Sigmoid colon (tissue), 3 donors: ENCODE data around the gene IL1R2.
A peak's percentile ranks its signal among the peaks of the same experiment; 100 is the strongest.

Experiments used
- POLR2A ChIP-seq, 2 donors: fragments of 450-650 bp; IDR thresholded peaks; one replicate each; pipeline ENCODE4 v1.6.1; 2016; ENCODE audit warnings: antibody characterized with exemption in 2 of 2, mild to moderate bottlenecking in 2 of 2, moderate library complexity in 2 of 2
- TF ChIP-seq, protein P1 (sequence below), 4 experiments: fragments of 450-650 bp in 3 of 4; fragments of 200-600 bp in 1 of 4; IDR thresholded peaks; one replicate each; pipeline ENCODE4 v1.5.1; 2016 to 2019; ENCODE audit warnings: antibody characterized with exemption in 4 of 4, mild to moderate bottlenecking in 3 of 4, moderate library complexity in 2 of 4

DNA sequence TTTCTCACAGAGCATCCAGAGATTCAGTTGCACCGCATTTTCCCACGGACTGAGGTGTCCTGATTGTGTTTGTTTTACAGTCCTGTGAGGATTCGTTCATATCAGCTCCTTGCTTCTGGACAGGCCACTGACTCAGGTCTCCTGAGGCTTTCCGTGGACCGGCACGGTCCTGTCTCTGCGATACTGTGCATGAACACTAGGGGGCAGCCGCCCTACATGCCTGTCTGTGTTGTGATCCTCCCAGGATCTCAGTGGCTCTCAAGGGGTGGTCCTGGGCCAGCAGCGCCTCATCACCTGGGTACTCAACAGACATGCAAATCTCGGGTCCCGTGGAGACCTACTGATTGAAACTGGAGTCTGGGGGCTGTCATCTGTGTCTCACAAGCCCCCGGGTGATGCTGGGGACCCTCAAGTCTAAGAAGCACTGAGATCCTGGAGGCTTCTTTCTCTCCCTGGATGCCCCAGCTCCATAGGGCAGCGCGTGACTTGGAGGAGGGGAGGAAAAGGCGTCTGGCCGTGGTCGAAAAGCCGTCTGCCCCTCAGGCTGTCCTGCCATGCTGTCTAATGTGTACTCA is 28.9 kb downstream of the IL1R2 start:
- TF ChIP-seq, protein P1, sequence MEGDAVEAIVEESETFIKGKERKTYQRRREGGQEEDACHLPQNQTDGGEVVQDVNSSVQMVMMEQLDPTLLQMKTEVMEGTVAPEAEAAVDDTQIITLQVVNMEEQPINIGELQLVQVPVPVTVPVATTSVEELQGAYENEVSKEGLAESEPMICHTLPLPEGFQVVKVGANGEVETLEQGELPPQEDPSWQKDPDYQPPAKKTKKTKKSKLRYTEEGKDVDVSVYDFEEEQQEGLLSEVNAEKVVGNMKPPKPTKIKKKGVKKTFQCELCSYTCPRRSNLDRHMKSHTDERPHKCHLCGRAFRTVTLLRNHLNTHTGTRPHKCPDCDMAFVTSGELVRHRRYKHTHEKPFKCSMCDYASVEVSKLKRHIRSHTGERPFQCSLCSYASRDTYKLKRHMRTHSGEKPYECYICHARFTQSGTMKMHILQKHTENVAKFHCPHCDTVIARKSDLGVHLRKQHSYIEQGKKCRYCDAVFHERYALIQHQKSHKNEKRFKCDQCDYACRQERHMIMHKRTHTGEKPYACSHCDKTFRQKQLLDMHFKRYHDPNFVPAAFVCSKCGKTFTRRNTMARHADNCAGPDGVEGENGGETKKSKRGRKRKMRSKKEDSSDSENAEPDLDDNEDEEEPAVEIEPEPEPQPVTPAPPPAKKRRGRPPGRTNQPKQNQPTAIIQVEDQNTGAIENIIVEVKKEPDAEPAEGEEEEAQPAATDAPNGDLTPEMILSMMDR (IDR thresholded peaks at IDR 0.05): peak; percentile 96 to 98 (median 97)
- no peak for TF ChIP-seq POLR2A (IDR thresholded peaks at IDR 0.05)
